ENCODE measurements around the gene HOXD12.

- TF ChIP-seq, protein P1, sequence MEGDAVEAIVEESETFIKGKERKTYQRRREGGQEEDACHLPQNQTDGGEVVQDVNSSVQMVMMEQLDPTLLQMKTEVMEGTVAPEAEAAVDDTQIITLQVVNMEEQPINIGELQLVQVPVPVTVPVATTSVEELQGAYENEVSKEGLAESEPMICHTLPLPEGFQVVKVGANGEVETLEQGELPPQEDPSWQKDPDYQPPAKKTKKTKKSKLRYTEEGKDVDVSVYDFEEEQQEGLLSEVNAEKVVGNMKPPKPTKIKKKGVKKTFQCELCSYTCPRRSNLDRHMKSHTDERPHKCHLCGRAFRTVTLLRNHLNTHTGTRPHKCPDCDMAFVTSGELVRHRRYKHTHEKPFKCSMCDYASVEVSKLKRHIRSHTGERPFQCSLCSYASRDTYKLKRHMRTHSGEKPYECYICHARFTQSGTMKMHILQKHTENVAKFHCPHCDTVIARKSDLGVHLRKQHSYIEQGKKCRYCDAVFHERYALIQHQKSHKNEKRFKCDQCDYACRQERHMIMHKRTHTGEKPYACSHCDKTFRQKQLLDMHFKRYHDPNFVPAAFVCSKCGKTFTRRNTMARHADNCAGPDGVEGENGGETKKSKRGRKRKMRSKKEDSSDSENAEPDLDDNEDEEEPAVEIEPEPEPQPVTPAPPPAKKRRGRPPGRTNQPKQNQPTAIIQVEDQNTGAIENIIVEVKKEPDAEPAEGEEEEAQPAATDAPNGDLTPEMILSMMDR (conservative IDR thresholded peaks at IDR 0.05) = no peak
- no peak for TF ChIP-seq EZH2 (IDR thresholded peaks at IDR 0.05; ENCODE audit: low read depth)
Observed at GRCh38 chr2:176146101-176146500, 46.5 kb downstream of the HOXD12 start.
